Pancreas (tissue), 10 donors: ENCODE measurements around the gene SNX5. TPM values are rescaled to one million over a fixed set of nuclear protein-coding genes. Genes with fewer than 3 reads are reported as not detected.

Source experiments
- ATAC-seq, 4 donors: fragments of 200-7000 bp; cut with Tn5 transposase; one replicate each; pipeline versions ENCODE4 v1.8.0 to v1.9.1; 2020; ENCODE audit warnings: mild to moderate bottlenecking in 4 of 4, moderate library complexity in 4 of 4
- DNase-seq, 6 donors: peaks; one replicate each; pipeline ENCODE4 v3.0.0-alpha.2; 2020
- FAIRE-seq: peaks from 2 replicates; lab custom pipeline; 2012; peaks lifted over from hg19 to GRCh38; lab: Jason Lieb, UNC
- H3K27ac ChIP-seq, 4 donors: fragments of 200-600 bp; sonication (generic); 1 replicate in 3 of 4; 2 replicates in 1 of 4; pipeline versions ENCODE4 v1.5.0 to v1.8.0; 2020
- H3K27me3 ChIP-seq, 4 donors: fragments of 200-600 bp; one replicate each; pipeline ENCODE4 v1.8.0; 2021
- H3K36me3 ChIP-seq, 3 donors: fragments of 200-600 bp; sonication (generic) in 1 of 3; one replicate each; pipeline versions ENCODE4 v1.5.0 to v1.8.0; 2020 to 2021
- H3K4me1 ChIP-seq, 3 donors: fragments of 200-600 bp; one replicate each; pipeline ENCODE4 v1.8.0; 2021
- H3K4me3 ChIP-seq, 4 donors: fragments of 200-600 bp; sonication (generic) in 2 of 4; one replicate each; pipeline versions ENCODE4 v1.5.0 to v1.8.0; 2020 to 2021
- H3K9me3 ChIP-seq, 4 donors: fragments of 200-600 bp; one replicate each; pipeline ENCODE4 v1.8.0; 2021
- WGBS, 2 donors: extraction: QIAGEN DNeasy Blood & Tissue Kit; methylation state at CpG; one replicate each; pipeline ENCODE4 v1.1.7; 2013; 5-methylcytosine and 5-hydroxymethylcytosine counted together
- intact Hi-C, 3 donors: fragments of 100-400 bp; cut with DNase I; formaldehyde crosslinking; loops; one replicate each; pipeline versions ENCODE4 v1.11.1 to v1.14.2; 2022
- polyA plus RNA-seq, 2 donors: library from polyadenylated mRNA; stranded (reverse); fragments of 200-250 nt; gene quantifications; one replicate each; pipeline ENCODE4 v1.2.3, GENCODE V29; 2013
- total RNA-seq, 6 donors: library from RNA; stranded (reverse); fragmentation: NEBNext Ultra II Directional in 4 of 6; extraction: Animal tissue kit (Norgen Biotek cat#: 25700) in 4 of 6; gene quantifications; one replicate each; pipeline versions ENCODE4 v1.2.1 to v1.2.4, GENCODE V29; 2021 to 2023
- TF ChIP-seq, protein P1 (sequence below), 4 donors: fragments of 200-600 bp; sonication (generic) in 3 of 4; IDR thresholded peaks; one replicate each; pipeline versions ENCODE4 v1.5.0 to v1.8.0; 2021; ENCODE audit warnings: antibody characterized with exemption in 4 of 4
- donor health status: healthy with polysubstance abuse.
- donor health status: DM: no; HTN: no; CAD: no; lungs with moderate emphysema.
- donor health status: DM: no; HTN: no; CAD: no.
- donor health status: control.
- donor health status: control.
- donor health status: Bipolar disorder and iron deficiency.
- donor health status: DM: yes; HTN: yes; CAD: no.
- donor health status: DM: no; HTN: no; CAD: no.
- donor health status: DM: no; HTN: no; CAD: no.
- donor health status: DM: yes; HTN: yes; CAD: no.

Gene SNX5
- total and polyA plus RNA-seq, 8 donors, result 20.5 to 38.4 (median 31.1) TPM

GRCh38 chr20:17925940-17926300 is 42.7 kb downstream of the SNX5 start:
- Histone ChIP-seq H3K36me3 (no peaks in the 10 kb centered on the region), H3K9me3 (no peaks in the 10 kb centered on the region), H3K27ac (no peak overlapping the region), H3K4me1 (peaks cover 12 to 40% (median 13%) of the 10 kb centered on the region in 3 donors), H3K27me3 (no peaks in the 10 kb centered on the region), H3K4me3 (no peak overlapping the region)
- intact Hi-C loops, result no loop called here
- DNase-seq, result no peak
- no peak for ATAC-seq
- 35 to 39% methylated on average over 1 of the region's 1 CpG for whole genome bisulfite sequencing, 2 donors
- FAIRE-seq, result no peak
- TF ChIP-seq, protein P1, sequence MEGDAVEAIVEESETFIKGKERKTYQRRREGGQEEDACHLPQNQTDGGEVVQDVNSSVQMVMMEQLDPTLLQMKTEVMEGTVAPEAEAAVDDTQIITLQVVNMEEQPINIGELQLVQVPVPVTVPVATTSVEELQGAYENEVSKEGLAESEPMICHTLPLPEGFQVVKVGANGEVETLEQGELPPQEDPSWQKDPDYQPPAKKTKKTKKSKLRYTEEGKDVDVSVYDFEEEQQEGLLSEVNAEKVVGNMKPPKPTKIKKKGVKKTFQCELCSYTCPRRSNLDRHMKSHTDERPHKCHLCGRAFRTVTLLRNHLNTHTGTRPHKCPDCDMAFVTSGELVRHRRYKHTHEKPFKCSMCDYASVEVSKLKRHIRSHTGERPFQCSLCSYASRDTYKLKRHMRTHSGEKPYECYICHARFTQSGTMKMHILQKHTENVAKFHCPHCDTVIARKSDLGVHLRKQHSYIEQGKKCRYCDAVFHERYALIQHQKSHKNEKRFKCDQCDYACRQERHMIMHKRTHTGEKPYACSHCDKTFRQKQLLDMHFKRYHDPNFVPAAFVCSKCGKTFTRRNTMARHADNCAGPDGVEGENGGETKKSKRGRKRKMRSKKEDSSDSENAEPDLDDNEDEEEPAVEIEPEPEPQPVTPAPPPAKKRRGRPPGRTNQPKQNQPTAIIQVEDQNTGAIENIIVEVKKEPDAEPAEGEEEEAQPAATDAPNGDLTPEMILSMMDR (IDR thresholded peaks at IDR 0.05), result no peak

GRCh38 chr20:17925141-17925939 is 43.3 kb downstream of the SNX5 start:
- FAIRE-seq (peak; percentile 5), ATAC-seq (peak; percentile 37 to 67 (median 51)), DNase-seq (peak in 2 of 6 donors; percentile 41 to 46)
- H3K9me3 ChIP-seq, result no peaks in the 10 kb centered on the region
- TF ChIP-seq, protein P1 (IDR thresholded peaks at IDR 0.05), result no peak
- no peaks in the 10 kb centered on the region for H3K27me3 ChIP-seq
- intact Hi-C loops, result no loop called here
- H3K4me3 ChIP-seq, result no peak overlapping the region
- H3K4me1 ChIP-seq, result peaks cover 12 to 40% (median 13%) of the 10 kb centered on the region in 3 donors
- H3K36me3 ChIP-seq, result no peaks in the 10 kb centered on the region
- H3K27ac ChIP-seq, result peak overlapping the region in 1 of 4 donors; percentile 17
- WGBS, 2 donors, result 27 to 31% methylated on average over 11 of the region's 11 CpGs

DNA sequence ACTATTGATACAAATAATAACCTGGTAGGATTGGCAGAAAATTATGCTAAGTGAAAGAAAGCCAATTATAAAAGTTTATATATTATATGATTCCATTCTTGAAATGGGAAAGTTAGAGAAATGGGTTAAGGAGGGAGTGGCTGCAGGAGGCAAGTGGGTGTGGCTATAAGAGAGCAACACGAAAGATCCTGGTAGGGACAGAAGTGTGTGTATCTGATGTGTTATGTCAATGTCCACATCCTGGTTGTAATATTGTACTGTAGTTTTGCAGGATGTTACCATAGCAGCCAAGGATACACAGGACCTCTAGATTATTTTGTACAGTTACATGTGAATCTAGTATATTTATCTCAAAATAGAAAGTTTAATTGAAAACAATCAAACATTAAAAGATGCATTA is 46.8 kb downstream of the SNX5 start:
- ATAC-seq (no peak), FAIRE-seq (no peak), DNase-seq (no peak)
- no peak overlapping the region for H3K4me3 ChIP-seq
- intact Hi-C loops, result no loop called here
- H3K27ac ChIP-seq, result no peak overlapping the region
- TF ChIP-seq, protein P1 (IDR thresholded peaks at IDR 0.05), result no peak
- peaks cover 0 to 18% (median 1%) of the 10 kb centered on the region in 3 donors for H3K4me1 ChIP-seq
- no peaks in the 10 kb centered on the region for H3K9me3 ChIP-seq
- no peaks in the 10 kb centered on the region for H3K36me3 ChIP-seq
- 8 to 13% methylated on average over 1 of the region's 1 CpG for WGBS, 2 donors
- H3K27me3 ChIP-seq, result no peaks in the 10 kb centered on the region

- FAIRE-seq (no peak), ATAC-seq (no peak), DNase-seq (no peak)
- Histone ChIP-seq H3K9me3 (no peaks in the 10 kb centered on the region), H3K36me3 (no peaks in the 10 kb centered on the region), H3K27ac (no peak overlapping the region), H3K27me3 (no peaks in the 10 kb centered on the region), H3K4me3 (no peak overlapping the region), H3K4me1 (peaks cover 0 to 6% (median 4%) of the 10 kb centered on the region in 3 donors)
- intact Hi-C loops, result no loop called here
- 94 to 97% methylated on average over 8 of the region's 8 CpGs for WGBS, 2 donors
- TF ChIP-seq, protein P1 (IDR thresholded peaks at IDR 0.05), result no peak
These were observed 49.4 kb downstream of the SNX5 start for GRCh38 chr20:17919149-17919548.
